ENCODE measurements around the gene YAF2. TPM values are rescaled to one million over a fixed set of nuclear protein-coding genes. Genes with fewer than 3 reads are reported as not detected.
"Not testable (repeated sequence)": the region's sequence is repeated elsewhere in the genome, so short reads cannot be mapped to it uniquely, and the experiment has no call there.

YAF2 gene
- polyA plus RNA-seq, 1 experiment = 16.5 TPM

GRCh38 chr12:42199007-42199406 lies 39.0 kb downstream of the YAF2 start:
- no peak overlapping the region for H3K4me3 ChIP-seq (ENCODE audit: low read depth, low read length)
- ChIA-PET CTCF (no interaction called here), POLR2A (no interaction called here)
- H3K27me3 ChIP-seq (ENCODE audit: control insufficient read depth, insufficient read depth, low read length) = no peaks in the 10 kb centered on the region
- DNase-seq (ENCODE audit: low read depth, low spot score) = no peak
- no peak overlapping the region for H3K27ac ChIP-seq (ENCODE audit: low read depth, low read length)
- no peaks in the 10 kb centered on the region for H3K9me3 ChIP-seq (ENCODE audit: control insufficient read depth, insufficient read depth, low read length)
- TF ChIP-seq CTCF (IDR thresholded peaks at IDR 0.05; ENCODE audit: low read depth, low read length) = no peak

- CTCF ChIA-PET = interaction anchor here (0.6 kb wide), 1 partner anchor 138 kb away, joined by 3 read pairs; no protein-coding TSS in a partner anchor
- TF ChIP-seq CTCF (IDR thresholded peaks at IDR 0.05; ENCODE audit: low read depth, low read length) = no peak
- no peak for DNase-seq (ENCODE audit: low read depth, low spot score)
- no peaks in the 10 kb centered on the region for H3K27me3 ChIP-seq (ENCODE audit: control insufficient read depth, insufficient read depth, low read length)
- POLR2A ChIA-PET = no interaction called here
- no peaks in the 10 kb centered on the region for H3K9me3 ChIP-seq (ENCODE audit: control insufficient read depth, insufficient read depth, low read length)
- H3K27ac ChIP-seq (ENCODE audit: low read depth, low read length) = no peak overlapping the region
- H3K4me3 ChIP-seq (ENCODE audit: low read depth, low read length) = no peak overlapping the region
Observed at GRCh38 chr12:42196723-42197603, 41.1 kb downstream of the YAF2 start.

GRCh38 chr12:42192686-42193085 lies 45.4 kb downstream of the YAF2 start:
- H3K27ac ChIP-seq (ENCODE audit: low read depth, low read length) = no peak overlapping the region
- no peaks in the 10 kb centered on the region for H3K27me3 ChIP-seq (ENCODE audit: control insufficient read depth, insufficient read depth, low read length)
- H3K4me3 ChIP-seq (ENCODE audit: low read depth, low read length) = no peak overlapping the region
- POLR2A ChIA-PET = no interaction called here
- no peak for DNase-seq (ENCODE audit: low read depth, low spot score)
- CTCF ChIA-PET = no interaction called here
- no peak for TF ChIP-seq CTCF (IDR thresholded peaks at IDR 0.05; ENCODE audit: low read depth, low read length)
- H3K9me3 ChIP-seq (ENCODE audit: control insufficient read depth, insufficient read depth, low read length) = no peaks in the 10 kb centered on the region

- ChIA-PET CTCF (no interaction called here), POLR2A (no interaction called here)
- DNase-seq (ENCODE audit: low read depth, low spot score) = no peak
- Histone ChIP-seq H3K27me3 (ENCODE audit: control insufficient read depth, insufficient read depth, low read length) (no peaks in the 10 kb centered on the region), H3K9me3 (ENCODE audit: control insufficient read depth, insufficient read depth, low read length) (no peaks in the 10 kb centered on the region), H3K4me3 (ENCODE audit: low read depth, low read length) (no peak overlapping the region), H3K27ac (ENCODE audit: low read depth, low read length) (no peak overlapping the region)
- no peak for TF ChIP-seq CTCF (IDR thresholded peaks at IDR 0.05; ENCODE audit: low read depth, low read length)
Observed at GRCh38 chr12:42192258-42192657, 45.8 kb downstream of the YAF2 start.

GRCh38 chr12:42190376-42190775 lies 47.7 kb downstream of the YAF2 start:
- no peaks in the 10 kb centered on the region for H3K27me3 ChIP-seq (ENCODE audit: control insufficient read depth, insufficient read depth, low read length)
- H3K9me3 ChIP-seq (ENCODE audit: control insufficient read depth, insufficient read depth, low read length) = no peaks in the 10 kb centered on the region
- ChIA-PET CTCF (interaction anchor here (1.3 kb wide), 1 partner anchor 182 kb away, joined by 4 read pairs; no protein-coding TSS in a partner anchor), POLR2A (no interaction called here)
- DNase-seq (ENCODE audit: low read depth, low spot score) = no peak
- H3K4me3 ChIP-seq (ENCODE audit: low read depth, low read length) = no peak overlapping the region
- no peak overlapping the region for H3K27ac ChIP-seq (ENCODE audit: low read depth, low read length)
- no peak for TF ChIP-seq CTCF (IDR thresholded peaks at IDR 0.05; ENCODE audit: low read depth, low read length)

- CTCF ChIA-PET = interaction anchor here (0.7 kb wide), 1 partner anchor 59 kb away, joined by 3 read pairs; no protein-coding TSS in a partner anchor
- H3K27ac ChIP-seq (ENCODE audit: low read depth, low read length); H3K27me3 ChIP-seq (ENCODE audit: control insufficient read depth, insufficient read depth, low read length); H3K4me3 ChIP-seq (ENCODE audit: low read depth, low read length); POLR2A ChIA-PET; H3K9me3 ChIP-seq (ENCODE audit: control insufficient read depth, insufficient read depth, low read length); DNase-seq (ENCODE audit: low read depth, low spot score): not testable (repeated sequence)
Observed at GRCh38 chr12:42188275-42188674, 49.8 kb downstream of the YAF2 start.

Data from AG04450 (cell line).